Nephron (organoid): ENCODE measurements around the gene MVB12A.
A peak's percentile ranks its signal among the peaks of the same experiment; 100 is the strongest.

Experiments
- H3K27ac Mint-ChIP-seq, 3 experiments: 2 replicates each; pipeline ENCODE4 v1.8.0; 2020; ENCODE audit warnings: mixed read lengths in 3 of 3, mild to moderate bottlenecking in 2 of 3, moderate library complexity in 1 of 3
- H3K27me3 Mint-ChIP-seq: 2 replicates; pipeline ENCODE4 v1.8.0; 2021; ENCODE audit warnings: low read depth, mild to moderate bottlenecking, moderate library complexity, mixed read lengths
- H3K36me3 Mint-ChIP-seq: 2 replicates; pipeline ENCODE4 v1.8.0; 2020; ENCODE audit warnings: low read depth, mixed read lengths
- H3K4me1 Mint-ChIP-seq: 2 replicates; pipeline ENCODE4 v1.8.0; 2020; ENCODE audit warnings: mixed read lengths
- H3K4me3 Mint-ChIP-seq, 3 experiments: 2 replicates each; pipeline ENCODE4 v1.8.0; 2020; ENCODE audit warnings: mild to moderate bottlenecking in 3 of 3, mixed read lengths in 3 of 3, moderate library complexity in 2 of 3
- H3K9me3 Mint-ChIP-seq: 2 replicates; pipeline ENCODE4 v1.8.0; 2020; ENCODE audit warnings: mixed read lengths
- TF ChIP-seq, protein P1 (sequence below), 3 experiments: fragments of 200-600 bp; sonication (generic); IDR thresholded peaks; one replicate each; pipeline ENCODE4 v1.5.0; 2021; ENCODE audit warnings: antibody characterized with exemption in 3 of 3; ENCODE audit not compliant: unreplicated experiment in 3 of 3

Gene MVB12A

DNA sequence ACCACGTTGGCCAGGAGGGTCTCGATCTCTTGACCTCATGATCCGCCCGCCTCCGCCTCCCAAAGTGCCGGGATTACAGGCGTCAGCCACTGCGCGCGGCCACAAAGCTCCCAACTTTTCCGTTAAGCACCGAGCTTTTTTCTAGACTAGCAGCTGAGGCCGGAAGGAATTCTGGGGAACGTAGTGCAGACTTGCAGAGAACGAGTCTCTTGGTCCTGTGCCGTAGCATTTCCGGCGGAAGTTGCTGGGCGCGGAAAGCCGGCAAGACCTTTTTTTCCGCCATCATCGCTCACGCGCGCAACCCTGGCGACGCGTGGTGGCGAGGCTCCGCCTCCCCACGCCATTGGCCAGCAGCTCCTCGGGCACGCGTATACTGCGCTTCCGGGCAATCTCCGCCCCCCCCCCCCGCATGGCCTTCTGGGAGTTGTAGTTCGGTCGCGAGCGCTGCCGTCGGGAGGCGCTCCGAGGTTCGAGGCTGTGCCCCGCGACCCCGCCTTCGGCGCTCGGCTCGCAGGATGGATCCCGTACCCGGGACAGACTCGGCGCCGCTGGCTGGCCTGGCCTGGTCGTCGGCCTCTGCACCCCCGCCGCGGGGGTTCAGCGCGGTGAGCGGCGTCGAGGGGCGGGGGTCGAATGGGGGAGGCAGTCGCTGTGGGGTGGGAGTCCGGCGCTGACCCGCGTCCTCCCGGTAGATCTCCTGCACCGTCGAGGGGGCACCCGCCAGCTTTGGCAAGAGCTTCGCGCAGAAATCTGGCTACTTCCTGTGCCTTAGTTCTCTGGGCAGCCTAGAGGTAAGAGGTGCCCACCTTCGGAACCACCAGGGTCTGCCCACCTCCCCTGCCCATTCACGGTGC, at the start of gene MVB12A:
TSS of gene MVB12A (plus strand) at position 427 of the 854 bp plus-strand sequence. CDS start at position 516, 89 bp downstream.
- TF ChIP-seq, protein P1, sequence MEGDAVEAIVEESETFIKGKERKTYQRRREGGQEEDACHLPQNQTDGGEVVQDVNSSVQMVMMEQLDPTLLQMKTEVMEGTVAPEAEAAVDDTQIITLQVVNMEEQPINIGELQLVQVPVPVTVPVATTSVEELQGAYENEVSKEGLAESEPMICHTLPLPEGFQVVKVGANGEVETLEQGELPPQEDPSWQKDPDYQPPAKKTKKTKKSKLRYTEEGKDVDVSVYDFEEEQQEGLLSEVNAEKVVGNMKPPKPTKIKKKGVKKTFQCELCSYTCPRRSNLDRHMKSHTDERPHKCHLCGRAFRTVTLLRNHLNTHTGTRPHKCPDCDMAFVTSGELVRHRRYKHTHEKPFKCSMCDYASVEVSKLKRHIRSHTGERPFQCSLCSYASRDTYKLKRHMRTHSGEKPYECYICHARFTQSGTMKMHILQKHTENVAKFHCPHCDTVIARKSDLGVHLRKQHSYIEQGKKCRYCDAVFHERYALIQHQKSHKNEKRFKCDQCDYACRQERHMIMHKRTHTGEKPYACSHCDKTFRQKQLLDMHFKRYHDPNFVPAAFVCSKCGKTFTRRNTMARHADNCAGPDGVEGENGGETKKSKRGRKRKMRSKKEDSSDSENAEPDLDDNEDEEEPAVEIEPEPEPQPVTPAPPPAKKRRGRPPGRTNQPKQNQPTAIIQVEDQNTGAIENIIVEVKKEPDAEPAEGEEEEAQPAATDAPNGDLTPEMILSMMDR (IDR thresholded peaks at IDR 0.05; ENCODE audit: unreplicated experiment in 3 of 3) = no peak
- Mint-ChIP-seq H3K4me1 (peaks cover 40% of the 10 kb centered on the region), H3K36me3 (peaks cover 4% of the 10 kb centered on the region), H3K4me3 (peak within 1 kb of the TSS; percentile 93 to 95 (median 93)), H3K27ac (peak within 1 kb of the TSS; percentile 97 to 99 (median 99)), H3K27me3 (no peaks in the 10 kb centered on the region), H3K9me3 (no peaks in the 10 kb centered on the region)

DNA sequence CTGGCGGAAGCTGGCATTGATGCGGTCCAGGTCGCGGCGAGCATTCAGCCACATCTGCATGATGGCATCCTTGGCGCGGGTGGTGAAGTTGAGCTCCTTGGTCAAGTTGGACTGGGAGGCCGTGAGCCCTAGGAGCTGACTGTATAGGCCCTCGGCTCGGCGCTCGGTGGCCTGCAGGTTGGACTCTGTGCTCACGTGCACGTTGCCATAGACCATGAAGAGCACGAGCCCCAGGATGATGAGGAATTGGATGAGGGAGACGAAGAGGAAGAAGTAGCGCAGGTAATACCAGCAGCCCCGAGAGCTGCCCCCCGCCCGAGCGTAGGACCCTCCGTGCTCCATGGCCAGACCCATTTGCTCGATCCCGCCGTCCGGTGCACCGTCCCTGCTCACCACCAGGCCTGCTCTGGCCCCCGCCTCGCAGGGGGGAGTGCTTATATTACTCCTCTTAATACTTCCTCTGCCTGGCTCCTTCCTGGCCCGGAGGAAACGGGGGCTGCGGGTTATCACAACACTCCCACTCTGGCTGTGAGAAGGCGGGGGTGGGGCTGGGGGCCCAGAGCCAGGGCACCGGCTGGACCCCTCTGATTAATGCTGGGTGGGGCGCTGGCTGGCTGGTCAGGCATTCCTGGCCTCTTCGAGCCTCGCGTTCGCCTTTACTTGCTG, 42.8 kb upstream of the MVB12A start, which contains the start of gene PLVAP:
TSS of gene PLVAP (minus strand) at position 408 of the 666 bp plus-strand sequence. CDS start at position 354, 54 bp downstream.
- peaks cover 10% of the 10 kb centered on the region for H3K27me3 Mint-ChIP-seq
- TF ChIP-seq, protein P1 (IDR thresholded peaks at IDR 0.05; ENCODE audit: unreplicated experiment in 3 of 3) = no peak
- peak within 1 kb of the TSS in 2 of 3 experiments; percentile 49 to 70 for H3K27ac Mint-ChIP-seq
- peak within 1 kb of the TSS in 2 of 3 experiments; percentile 25 to 51 for H3K4me3 Mint-ChIP-seq
- H3K9me3 Mint-ChIP-seq = peaks cover 7% of the 10 kb centered on the region
- no peaks in the 10 kb centered on the region for H3K36me3 Mint-ChIP-seq
- H3K4me1 Mint-ChIP-seq = peaks cover 9% of the 10 kb centered on the region

DNA sequence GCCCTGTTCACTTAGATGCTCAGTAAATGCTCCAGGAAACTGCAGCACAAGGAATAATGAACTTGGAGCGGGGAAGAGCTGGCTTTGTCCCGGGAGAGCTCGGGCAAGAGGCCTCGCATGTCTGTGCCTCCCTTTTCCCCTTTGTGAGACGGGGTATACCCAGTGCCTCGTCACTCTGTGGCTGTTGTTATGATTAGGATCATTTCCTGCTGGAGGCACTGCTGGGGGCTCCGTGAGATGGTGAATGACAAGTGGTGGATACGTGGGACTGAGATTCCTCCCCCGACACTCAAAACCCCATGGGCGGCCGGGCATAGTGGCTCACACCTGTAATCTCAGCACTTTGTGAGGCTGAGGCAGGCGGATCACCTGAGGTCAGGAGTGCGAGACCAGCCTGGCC, 41.6 kb upstream of the MVB12A start:
- H3K9me3 Mint-ChIP-seq = peaks cover 7% of the 10 kb centered on the region
- H3K4me1 Mint-ChIP-seq = peaks cover 14% of the 10 kb centered on the region
- TF ChIP-seq, protein P1 (IDR thresholded peaks at IDR 0.05; ENCODE audit: unreplicated experiment in 3 of 3) = no peak
- peak overlapping the region in 2 of 3 experiments; percentile 49 to 70 for H3K27ac Mint-ChIP-seq
- H3K4me3 Mint-ChIP-seq = no peak overlapping the region
- H3K27me3 Mint-ChIP-seq = peaks cover 7% of the 10 kb centered on the region
- H3K36me3 Mint-ChIP-seq = no peaks in the 10 kb centered on the region

DNA sequence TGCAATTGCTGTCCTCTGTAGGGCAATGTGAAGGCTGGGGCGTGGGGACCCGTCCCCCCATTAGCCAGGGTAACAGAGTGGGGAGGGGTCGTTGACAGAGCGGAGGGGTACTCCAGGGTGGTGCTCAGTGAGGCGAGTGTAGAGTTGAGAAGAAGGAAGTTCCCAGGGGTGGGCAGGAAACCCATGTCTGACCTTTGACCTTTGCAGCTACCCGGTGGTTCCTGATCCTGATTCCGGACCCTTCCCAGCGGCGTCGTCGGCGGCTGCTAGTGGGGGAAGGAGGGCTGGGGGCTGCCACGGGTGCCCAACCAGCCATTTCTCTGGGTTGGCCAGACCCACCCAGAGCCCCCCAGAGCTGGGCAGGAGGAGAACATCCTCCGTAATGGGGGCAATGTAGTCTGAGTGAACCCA, 40.6 kb upstream of the MVB12A start:
- Mint-ChIP-seq H3K9me3 (peaks cover 7% of the 10 kb centered on the region), H3K36me3 (no peaks in the 10 kb centered on the region), H3K27ac (peak overlapping the region; percentile 13 to 83 (median 55)), H3K27me3 (peaks cover 7% of the 10 kb centered on the region), H3K4me3 (peak overlapping the region in 1 of 3 experiments; percentile 31), H3K4me1 (peaks cover 14% of the 10 kb centered on the region)
- TF ChIP-seq, protein P1 (IDR thresholded peaks at IDR 0.05; ENCODE audit: unreplicated experiment in 3 of 3) = no peak

DNA sequence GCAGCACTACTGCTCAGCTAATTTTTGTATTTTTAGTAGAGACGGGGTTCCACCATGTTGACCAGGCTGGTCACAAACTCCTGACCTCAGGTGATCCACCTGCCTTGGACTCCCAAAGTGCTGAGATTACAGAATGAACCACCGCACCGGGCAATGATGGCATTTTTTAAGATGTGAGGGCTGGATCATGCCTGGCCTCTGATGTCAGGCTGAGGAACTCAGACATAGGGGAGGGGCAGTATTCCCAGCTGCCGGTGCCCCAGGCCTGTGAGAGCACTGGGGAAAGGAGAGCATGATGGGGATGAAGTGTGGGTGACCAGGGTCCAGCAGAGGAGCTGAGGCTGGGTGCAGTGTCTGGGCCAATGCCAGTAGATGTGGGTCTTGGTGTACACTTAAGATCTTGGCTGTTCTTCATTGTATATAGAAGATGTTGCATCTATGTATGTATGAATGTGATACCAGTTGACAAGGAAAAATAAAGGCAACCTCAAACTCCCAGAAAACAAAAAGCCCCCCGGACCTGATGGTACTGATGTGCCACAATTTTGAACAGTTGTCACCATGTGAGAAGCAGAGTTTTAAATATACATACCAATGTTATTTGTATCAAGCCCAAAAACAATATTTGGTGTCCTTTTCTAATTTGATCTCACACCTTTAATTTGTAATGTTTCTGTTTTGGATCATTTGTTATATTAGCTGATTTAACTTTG, 39.3 kb upstream of the MVB12A start:
- Mint-ChIP-seq H3K4me1 (peaks cover 14% of the 10 kb centered on the region), H3K4me3 (no peak overlapping the region), H3K36me3 (no peaks in the 10 kb centered on the region), H3K9me3 (peaks cover 7% of the 10 kb centered on the region), H3K27ac (peak overlapping the region in 2 of 3 experiments; percentile 30 to 48), H3K27me3 (peaks cover 10% of the 10 kb centered on the region)
- TF ChIP-seq, protein P1 (IDR thresholded peaks at IDR 0.05; ENCODE audit: unreplicated experiment in 3 of 3) = no peak
